IPS DF 4.7 (cell line): ENCODE results near the gene SCN2B.

Experiments
- DNase-seq: peaks from one replicate; pipeline ENCODE4 v3.0.0-alpha.2; 2013; ENCODE audit warnings: low spot score; ENCODE audit errors: extremely low read depth

The SCN2B gene, protein sequence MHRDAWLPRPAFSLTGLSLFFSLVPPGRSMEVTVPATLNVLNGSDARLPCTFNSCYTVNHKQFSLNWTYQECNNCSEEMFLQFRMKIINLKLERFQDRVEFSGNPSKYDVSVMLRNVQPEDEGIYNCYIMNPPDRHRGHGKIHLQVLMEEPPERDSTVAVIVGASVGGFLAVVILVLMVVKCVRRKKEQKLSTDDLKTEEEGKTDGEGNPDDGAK

DNA sequence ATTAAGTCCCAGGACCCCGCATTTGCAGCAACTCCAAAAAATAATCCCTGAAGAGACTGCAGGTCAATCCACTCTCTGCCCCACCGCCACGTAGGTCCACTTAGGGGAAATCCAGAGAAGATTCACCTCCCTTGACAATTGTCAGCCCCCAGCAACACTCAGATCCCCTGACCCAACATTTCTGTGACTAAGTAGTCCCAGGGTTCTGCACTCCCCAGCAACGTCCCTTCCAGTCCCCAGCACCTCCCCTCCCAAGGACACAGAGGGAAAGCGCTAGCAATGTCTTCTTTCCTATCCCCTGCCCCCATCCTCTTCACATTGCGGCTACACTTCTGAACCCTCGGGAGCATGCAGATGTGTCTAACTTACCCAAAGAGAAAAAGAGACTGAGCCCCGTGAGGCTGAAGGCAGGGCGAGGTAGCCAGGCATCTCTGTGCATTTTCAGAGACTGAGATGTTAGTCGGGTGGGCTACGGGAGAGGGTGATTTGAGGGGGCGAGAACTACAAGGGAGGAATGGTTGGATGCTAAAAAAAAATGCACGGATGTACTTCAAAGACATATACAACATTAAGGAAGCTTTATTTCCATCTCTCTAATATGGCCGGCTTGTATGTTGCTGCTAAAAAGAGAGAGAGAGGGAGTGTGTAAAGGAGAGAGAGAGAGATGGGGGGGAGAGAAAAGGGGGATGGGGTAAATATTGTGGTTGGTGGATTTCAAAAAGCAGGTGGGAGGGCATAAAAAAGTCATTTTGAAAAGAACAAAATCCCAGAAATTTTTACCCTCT lies at the start of gene SCN2B:
SCN2B (minus strand) TSS at position 647 of the 785 bp plus-strand sequence; CDS start at position 439, 208 bp downstream.
- no peak for DNase-seq

DNA sequence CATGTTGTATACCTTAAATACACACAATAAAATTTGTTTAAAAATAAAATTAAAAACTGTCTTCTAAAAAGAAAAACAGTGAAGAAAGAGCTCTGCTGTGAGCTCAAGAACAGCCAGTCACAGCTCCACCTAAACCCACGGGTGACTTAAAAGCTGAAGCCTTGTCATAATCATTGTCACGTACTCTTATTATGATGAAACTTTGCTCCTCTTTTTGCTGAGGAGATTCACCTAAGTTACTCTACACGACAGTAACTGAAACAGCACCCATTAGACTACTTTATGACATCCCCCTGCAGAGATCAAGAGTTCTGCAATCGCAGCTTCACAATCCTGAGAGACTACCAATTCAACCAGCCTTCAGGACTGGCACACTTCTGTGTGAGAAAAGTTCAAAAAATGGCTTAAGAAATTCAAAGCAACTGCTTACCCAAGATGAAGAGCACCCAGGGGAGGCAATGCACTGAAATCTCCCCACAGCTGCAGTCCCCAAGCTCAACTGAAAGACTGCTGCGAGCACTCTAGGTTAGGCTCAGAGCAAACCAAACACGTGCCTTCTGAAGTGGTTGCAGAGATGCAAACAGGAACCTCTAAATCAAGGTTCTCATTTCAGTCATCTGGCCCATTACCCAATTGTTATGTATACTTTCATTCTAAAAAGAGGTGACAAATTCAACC lies 48.2 kb upstream of the SCN2B start, which contains the start of gene JAML:
JAML (minus strand) TSS at position 501 of the 678 bp plus-strand sequence. CDS start 10,145 bp downstream, outside the sequence.
- DNase-seq: no peak

DNA sequence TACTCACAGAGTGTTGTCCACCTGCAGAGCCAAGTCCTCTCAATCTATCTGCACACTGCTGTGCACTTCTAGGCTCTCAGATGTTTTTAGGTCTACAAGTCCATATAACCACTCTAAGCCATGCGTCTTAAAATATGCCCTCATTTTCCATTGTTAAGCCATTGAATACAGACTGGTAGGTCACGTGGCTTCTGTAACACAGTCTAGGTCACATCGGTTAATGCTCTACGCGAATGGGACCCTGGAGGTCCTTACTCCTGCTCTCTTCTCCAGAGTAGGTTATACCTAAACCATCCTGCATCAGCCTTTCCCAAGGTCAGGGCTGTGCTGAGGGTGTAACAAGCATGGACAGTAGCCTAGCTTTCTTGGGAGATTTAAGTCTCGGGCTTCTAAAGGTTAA lies 47.6 kb upstream of the SCN2B start:
- DNase-seq: no peak

DNA sequence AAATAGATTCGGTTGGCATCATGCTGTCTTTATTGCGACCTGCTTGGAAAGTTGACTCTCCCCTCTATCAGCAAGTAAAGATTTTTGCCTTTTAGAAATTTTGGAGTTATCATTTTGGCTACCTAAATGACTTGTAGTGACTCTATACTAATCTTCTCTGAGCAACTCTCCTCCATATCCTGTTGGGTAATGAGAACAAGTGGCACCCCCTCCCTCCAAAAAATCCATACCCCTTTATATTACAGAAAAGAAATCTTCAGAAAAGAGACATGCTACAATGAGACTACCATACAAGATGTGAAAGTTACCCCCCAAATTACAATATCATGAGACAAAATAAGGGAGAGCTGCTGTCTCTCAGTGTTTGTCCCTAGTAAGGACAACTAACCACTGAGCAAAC lies 47.1 kb upstream of the SCN2B start:
- DNase-seq: no peak

DNA sequence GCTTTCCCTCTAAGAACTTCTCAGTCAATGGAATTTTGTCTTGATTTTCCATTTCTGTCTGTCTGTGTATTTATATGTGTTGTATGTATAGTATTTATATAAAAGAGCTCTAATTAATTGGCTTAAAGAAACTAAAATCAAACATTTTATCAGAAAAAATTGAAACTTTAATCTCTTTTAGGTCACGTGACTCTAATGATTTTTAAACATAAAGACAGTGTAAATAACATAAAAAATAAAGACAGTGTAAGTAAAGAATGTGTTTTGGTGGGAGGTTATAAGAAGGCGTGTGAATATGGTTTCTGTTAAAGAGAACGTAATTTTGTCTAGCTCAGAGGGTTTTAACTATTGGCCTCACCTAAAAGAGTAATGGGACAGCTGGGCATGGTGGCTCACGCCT lies 46.0 kb upstream of the SCN2B start:
- no peak for DNase-seq

DNA sequence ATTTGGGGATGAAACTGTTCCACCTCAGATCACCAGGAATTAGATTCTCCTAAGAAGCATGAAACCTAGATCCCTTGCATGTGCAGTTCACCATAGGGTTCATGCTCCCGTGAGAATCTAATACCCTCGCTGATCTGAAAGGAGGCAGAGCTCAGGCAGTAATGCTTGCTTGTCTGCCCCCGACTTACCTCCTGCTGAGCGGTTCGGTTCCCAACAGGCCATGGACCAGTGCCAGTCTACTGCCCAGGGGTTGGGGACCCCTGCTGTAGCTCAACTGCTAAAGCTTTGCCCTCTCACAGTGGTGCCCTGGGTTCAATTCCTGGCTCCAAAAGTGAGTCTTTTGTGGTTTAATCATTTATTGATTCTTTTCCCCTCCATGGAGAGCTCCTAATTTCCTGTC lies 45.0 kb upstream of the SCN2B start:
- no peak for DNase-seq

DNA sequence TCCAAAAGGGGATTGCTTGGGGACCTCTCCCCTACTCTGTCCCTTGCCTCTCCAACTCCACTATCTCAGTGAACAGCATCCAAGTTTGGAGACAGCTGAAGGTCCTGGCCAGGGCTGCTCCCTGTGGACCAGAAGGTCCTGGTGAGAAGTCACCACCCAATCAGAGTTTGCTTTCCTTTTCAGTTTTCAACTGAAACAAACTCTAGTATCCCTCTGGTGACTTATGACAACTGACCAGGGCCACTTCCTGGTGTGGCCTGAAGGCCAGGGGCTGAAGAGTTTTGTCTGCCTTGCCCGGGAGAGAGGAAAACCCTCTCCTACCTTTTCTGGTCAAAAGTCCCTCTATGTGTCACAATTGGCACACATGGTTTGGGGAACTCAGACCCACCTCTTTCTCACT lies 43.3 kb upstream of the SCN2B start:
- no peak for DNase-seq

DNA sequence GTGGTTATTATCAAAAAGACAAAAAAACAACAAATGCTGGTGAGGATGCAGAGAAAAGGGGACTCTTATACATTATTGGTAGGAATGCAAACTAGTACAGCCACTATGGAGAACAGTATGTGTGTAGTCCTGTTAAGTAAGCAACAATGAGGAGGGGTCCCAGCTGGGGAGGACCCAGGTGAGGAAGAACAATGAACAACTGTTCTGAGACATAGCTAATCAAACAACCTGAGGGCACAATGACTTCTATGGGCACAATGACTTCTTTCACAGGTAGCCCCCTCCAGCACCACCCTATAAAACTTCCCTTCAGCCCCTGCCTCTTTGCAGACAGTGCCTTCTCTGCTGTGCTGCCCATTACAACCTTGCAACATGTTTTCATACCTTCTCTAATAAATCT lies 42.8 kb upstream of the SCN2B start:
- DNase-seq: no peak

DNA sequence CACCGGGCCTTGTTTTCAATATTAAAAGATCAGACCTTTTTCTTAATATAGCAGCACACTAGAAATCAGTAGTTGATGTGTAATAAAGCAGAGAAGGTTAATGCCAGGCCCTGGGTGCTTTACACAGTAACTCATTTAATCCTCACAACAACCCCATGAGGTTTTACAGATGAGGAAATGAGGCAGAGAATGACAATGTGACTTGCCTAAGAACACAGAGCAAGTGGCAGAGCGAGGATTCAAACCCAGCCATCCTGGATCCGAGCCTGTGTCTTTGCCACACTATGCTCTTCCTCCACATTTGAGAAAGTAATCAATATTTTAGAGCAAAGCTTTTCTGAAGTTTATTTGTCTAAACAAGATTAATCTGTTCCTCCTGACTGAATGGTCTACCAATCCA lies 41.1 kb upstream of the SCN2B start:
- no peak for DNase-seq

DNA sequence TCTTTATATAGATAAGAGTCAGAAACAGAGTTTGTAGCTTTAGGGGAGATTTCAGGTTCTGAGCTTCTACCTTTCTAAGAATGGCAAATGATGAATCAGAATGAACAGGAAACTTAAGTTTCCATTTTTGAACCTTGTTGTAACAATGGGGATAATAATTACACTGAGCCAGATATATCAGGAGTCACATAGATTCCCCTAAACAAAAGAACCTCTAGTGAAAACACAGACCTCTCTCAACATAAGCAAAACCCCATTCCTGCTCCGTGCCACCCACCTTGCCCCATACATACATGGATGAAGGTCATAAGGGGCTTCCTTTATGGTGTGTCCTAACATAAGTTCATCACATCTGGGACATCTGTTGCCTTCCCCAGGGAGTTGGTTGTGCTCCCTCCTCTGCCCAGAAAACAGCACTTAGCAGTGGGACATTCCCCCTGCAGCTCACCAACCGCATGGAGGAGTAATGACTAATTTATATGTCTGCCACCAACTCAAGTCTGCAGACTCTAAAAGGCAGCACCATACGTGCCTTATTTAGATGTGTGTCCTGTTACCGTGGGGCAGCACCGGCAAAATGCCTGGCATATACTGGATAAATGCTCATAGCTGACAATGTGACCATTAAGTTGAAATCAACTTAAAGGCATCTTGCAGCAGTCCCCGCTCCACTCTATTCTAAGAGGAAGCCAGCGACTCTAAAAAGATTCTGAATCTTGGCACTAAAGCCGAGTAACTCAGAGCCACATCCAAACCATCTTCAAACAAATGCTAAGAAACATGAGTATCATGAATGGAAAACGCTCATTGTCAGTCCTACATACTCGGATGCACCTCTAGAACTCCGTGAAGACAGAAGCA lies 40.4 kb upstream of the SCN2B start:
- no peak for DNase-seq

DNA sequence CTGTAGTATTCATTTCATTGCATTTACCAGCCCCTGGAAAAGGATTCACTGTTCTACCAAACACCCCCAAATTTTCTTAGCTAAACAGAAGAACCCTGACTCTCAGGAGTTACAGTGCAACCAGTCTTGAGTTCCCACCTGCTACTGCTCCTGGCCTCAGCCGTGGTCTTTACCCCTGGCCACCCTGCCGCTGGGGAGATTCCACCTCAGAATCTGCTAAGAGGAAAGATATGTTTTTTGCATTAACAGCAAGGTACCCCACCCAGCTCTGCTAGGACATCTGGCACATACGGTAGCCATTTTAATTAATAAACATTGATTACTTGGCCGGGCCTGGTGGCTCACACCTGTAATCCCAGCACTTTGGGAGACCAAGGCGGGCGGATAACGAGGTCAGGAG lies 39.3 kb upstream of the SCN2B start:
- no peak for DNase-seq

DNA sequence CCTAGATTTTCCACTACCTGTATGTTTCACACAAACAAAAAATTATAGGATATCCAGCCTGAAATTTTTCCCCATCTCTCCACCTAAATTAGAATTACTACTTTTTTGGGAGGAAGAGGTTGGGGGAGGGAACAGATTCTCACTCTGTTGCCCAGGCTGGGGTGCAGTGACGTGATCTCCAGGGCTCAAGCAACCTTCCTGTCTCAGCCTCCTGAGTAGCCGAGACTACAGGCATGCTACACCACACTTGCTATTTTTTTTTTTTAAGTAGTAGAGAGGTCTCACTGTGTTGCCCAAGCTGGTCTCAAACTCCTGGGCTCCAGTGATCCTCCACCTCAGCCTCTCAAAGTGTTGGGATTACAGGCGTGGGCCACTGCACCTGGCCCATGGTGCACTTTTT lies 38.8 kb upstream of the SCN2B start:
- DNase-seq: no peak

DNA sequence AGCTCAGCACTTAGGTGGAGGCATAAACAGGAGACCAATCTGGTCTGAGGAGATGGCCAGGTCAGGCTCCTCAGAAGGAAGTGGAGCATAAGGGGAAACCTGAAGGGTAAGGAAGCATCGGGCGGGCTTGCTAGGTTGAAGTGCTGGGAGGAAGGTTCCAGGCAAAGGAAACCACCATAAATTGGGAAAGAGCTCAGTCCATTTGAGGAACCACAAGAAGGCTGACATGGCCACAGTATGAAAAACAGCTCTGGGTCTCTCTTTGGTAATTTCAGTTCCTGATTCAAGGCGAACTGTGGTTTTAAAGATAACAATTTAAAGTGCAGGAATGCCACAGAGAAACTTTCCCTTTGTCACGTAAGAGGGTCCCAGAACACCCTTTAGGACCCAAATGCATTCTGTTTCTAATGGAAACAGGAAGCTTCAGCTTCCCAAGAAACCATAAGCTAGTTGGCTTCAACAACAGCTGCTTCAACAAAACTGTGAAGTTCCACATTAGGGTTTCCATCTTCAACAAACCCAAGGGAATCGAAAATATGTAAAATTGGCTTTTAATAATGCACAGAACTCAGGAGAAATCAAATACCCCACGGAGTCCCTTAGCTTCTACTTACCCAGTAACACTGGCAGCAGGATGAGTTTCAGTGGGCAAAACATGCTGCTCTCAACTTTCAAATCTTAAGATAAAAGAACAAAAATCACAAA lies 37.9 kb upstream of the SCN2B start:
- DNase-seq: no peak

DNA sequence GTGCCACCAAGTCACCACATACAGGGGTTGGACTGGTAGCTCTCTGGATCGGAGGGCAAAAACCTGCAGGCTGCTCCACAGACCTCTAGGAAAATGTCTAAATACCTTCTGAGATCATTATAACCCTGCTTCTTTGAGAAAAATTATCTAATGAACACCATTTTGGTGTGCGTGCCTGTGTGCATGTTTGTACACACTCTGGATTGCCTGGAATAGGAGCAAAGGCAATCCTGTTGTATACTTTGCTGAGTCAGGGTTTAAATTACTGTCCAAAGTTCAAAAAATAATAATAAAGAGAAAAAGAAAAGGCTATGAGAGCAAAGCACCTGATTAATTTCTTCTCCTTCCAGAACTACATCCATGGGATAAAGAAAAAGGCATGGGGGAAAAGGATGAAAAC lies 37.3 kb upstream of the SCN2B start:
- DNase-seq: no peak

DNA sequence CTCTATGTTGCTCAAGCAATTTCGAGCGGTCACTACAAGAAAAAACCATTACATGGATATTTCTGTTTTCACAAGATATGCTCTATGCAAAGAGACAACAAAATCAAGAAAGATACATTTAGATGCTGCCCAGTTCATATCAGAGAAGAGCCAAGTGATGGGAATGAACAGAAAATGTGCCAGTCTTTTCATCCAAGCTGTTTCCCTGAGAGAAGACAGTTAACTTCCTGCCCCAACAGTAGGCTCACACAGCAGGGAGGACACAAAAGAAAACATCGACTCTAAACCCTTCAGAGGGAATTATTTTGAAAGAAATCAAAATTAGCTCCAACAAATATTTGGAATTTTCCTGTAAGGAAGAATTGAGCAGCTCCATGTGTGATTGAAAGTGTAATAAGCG lies 36.8 kb upstream of the SCN2B start:
- DNase-seq: no peak

DNA sequence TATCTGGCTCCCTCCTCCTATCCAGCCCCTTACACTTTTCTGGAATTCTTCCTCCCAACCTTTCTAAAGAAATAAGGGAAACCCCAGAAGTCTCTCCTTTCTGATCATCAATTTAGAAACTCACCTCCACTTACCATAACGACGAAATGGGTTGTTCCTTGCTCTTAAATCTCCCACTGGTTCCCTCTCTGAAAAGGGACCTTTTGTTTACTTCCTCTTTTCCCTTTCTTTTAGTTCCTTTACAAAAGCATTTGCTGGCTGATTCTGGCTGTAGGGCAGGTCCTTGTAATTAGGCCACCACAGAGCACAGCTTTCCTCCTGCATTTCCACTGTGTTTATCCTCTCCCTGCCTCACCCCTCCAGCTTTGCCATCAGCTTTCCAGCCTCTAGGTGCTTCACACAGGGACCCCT lies 36.3 kb upstream of the SCN2B start:
- no peak for DNase-seq

DNA sequence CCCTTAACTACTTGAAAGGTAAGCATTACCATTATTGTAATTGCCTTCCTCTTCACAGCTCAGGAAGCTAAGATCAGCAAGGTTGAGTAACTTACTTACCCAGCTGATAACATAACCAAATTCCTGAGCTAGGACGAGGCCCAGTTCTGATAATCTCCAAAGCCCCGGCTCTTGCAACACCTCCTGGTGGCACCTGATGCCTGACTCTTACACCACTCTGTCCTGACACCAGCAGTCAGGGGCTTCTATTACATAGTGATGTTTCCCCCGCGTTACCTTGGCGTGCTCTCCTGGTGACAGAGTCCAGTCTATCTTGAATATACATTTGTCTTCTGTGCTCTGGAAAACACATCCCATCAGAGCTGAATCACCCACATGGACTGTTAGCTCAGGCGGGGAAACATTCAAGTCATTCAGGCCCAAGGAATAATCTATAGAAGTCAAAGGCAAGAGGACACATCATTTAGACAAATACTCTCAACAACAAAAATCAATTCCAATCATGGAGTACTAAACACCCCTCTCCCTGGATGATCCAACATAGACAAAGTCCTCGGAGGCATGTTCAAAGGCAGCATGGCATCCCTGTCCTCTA lies 35.8 kb upstream of the SCN2B start:
- DNase-seq: no peak

DNA sequence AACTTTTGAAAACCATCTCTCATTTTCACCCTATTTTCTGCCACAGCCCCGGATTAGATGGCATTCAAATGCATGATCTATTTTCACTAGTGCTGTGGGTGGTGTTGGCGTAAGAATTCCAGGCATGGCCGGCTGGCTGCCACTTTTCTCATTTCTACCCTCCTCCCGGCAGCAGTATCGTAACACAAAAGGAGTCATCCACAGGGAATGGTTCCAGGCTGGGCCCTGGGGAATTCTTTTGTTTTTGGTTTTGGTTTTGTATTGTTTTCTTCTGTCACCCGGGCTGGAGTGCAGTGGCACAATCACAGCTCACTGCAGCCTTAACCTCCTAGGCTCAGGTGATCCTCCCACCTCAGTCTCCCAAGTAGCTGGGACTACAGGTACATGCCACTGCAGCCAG lies 34.6 kb upstream of the SCN2B start:
- DNase-seq: no peak

DNA sequence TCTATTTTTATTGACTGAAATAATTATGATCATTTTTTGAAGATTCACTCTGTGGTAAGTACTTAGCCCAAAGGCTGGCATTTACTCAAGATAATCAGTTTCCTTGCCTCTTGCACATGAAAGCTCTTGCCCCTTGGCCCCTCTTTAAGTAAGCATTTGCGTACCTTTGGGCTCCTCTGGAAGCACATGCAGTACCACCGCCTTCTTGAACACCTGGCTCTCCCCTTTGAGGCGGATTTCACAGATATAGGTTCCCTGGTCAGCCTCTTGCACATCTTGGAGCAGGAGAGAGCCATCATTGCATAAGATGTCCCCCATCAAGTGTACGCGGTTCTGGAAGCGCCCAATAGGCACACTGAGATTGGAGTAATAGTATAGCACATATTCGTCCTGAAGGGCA lies 33.9 kb upstream of the SCN2B start:
- DNase-seq: no peak

DNA sequence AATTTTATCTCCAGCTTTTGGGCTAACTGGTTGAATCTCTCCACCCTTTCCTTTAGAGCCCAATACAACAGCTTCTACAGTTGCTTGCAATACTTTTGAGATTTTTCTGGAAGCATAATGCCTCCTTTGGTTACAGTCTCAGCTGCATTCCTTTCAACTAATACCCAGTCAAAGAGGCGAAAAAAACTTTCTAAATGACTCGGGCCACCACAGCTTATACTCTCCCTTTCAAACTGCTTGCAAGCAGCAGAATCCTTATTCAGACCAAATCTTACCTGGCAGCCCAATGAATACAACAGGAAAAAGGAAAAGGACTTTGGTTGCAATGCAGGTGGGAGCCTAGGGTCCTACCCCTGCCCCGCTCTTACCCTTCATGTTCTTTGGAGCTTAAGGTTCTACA lies 32.6 kb upstream of the SCN2B start:
- DNase-seq: no peak

DNA sequence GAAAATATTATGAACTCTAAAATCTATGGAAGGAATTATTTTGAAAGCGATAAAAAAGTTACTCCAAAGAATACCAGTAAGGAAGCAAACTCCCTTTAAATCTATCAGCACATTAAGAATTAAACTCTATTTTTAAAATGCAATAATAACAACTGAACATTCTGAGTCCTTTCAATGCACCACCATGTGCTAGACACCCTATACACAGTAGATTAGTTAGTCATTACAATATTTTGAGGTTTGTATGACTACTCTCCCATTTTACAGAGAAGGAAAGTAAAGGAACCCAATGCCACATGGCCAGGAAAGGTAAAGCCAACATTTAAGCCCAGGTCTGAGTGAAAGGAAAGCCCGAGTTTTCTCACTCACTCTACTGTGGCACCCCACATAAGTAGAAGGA lies 30.6 kb upstream of the SCN2B start:
- DNase-seq: no peak
